AG04449 (cell line): ENCODE results near the gene TEX48.

Source experiments
- CTCF ChIA-PET: fragments of 350-600 bp; formaldehyde crosslinking; extraction: SDS; loops from one replicate; lab custom pipeline; 2021; ENCODE audit warnings: antibody characterized with exemption; lab: Yijun Ruan, JAX
- POLR2A ChIA-PET: fragments of 400-600, 350-600 bp; formaldehyde crosslinking; extraction: SDS; loops from one replicate; lab custom pipeline; 2020; ENCODE audit warnings: antibody characterized with exemption, inconsistent platforms; lab: Yijun Ruan, JAX
- DNase-seq: peaks from one replicate; pipeline ENCODE4 v3.0.0-alpha.2; 2010; ENCODE audit warnings: low read depth, low spot score
- H3K4me3 ChIP-seq: 2 replicates; pipeline ENCODE4 v1.5.1; 2011; ENCODE audit warnings: low read depth, mild to moderate bottlenecking, control low read depth, low read length
- TF ChIP-seq, protein P1 (sequence below): IDR thresholded peaks from one replicate; pipeline ENCODE4 v1.5.1; 2011; ENCODE audit warnings: mild to moderate bottlenecking, moderate library complexity, low read length, control low read depth, inconsistent platforms; ENCODE audit not compliant: insufficient read depth; ENCODE audit errors: missing control alignments

Gene TEX48

DNA sequence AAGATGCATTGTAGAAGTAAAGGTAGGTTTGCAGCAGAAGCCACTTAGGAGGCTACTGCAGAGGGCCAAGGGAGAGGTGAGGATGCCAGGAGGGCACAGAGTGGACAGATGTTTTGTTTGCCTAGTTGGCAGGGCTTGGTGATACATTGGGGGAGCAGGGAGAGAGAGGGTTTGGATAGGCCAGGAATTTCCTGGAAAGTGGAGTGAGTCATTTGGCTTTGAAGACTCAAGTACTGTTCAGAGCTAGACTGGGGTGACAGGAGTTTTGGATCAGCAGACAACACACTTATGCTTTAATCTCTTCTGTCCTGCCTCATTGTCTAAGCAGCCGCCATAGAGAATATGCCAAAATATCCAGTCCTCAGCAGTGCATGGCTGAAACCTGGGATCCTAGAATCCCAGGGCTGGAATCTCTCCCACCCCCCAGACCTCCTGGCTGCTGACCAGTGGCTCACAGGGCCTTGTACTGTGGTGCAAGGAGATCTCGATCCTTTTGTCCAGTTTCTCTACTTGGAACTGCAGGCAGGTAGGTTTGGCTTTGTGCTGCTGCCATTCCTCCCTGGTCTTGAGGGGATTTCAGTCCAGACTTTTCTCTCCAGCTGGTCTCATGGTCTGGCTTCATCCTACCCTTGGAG is 59.9 kb downstream of the TEX48 start:
- DNase-seq, result no peak
- ChIA-PET POLR2A (interaction anchor here (1.1 kb wide), 1 partner anchor 11 kb away, joined by 5 read pairs; the partner anchor contains the start of gene TMEM268), CTCF (interaction anchor here (1.0 to 2.3 kb wide), 4 partner anchors 17 to 217 kb away, joined by 3 to 11 read pairs (median 6); no protein-coding TSS in a partner anchor)
- H3K4me3 ChIP-seq, result no peak overlapping the region
- TF ChIP-seq, protein P1, sequence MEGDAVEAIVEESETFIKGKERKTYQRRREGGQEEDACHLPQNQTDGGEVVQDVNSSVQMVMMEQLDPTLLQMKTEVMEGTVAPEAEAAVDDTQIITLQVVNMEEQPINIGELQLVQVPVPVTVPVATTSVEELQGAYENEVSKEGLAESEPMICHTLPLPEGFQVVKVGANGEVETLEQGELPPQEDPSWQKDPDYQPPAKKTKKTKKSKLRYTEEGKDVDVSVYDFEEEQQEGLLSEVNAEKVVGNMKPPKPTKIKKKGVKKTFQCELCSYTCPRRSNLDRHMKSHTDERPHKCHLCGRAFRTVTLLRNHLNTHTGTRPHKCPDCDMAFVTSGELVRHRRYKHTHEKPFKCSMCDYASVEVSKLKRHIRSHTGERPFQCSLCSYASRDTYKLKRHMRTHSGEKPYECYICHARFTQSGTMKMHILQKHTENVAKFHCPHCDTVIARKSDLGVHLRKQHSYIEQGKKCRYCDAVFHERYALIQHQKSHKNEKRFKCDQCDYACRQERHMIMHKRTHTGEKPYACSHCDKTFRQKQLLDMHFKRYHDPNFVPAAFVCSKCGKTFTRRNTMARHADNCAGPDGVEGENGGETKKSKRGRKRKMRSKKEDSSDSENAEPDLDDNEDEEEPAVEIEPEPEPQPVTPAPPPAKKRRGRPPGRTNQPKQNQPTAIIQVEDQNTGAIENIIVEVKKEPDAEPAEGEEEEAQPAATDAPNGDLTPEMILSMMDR, result no peak

DNA sequence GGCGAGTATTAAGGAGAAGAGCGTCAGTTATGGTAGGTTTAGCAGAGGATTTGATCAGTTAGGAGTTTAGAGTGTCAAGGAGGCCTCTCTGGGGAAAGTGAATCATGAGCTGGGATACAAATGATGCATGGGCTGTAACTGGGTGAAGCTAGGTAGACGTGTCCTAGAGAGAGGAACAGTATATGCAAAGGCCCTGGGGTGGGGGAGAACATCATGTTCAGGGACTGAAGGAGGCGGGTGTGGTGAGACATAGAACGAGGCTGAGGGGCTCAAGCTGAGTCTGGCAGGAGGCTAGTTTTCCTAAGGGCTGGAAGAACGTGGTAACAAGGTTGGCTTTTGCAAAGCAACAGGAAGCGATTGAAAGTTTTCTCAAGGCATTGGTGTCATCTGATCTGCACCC is 60.4 kb downstream of the TEX48 start:
- no peak for DNase-seq
- ChIA-PET POLR2A (interaction anchor here (1.1 kb wide), 1 partner anchor 11 kb away, joined by 5 read pairs; the partner anchor contains the start of gene TMEM268), CTCF (interaction anchor here (1.0 to 1.6 kb wide), 5 partner anchors 9 to 216 kb away, joined by 3 to 11 read pairs (median 5); no protein-coding TSS in a partner anchor)
- TF ChIP-seq, protein P1, result no peak
- no peak overlapping the region for H3K4me3 ChIP-seq

DNA sequence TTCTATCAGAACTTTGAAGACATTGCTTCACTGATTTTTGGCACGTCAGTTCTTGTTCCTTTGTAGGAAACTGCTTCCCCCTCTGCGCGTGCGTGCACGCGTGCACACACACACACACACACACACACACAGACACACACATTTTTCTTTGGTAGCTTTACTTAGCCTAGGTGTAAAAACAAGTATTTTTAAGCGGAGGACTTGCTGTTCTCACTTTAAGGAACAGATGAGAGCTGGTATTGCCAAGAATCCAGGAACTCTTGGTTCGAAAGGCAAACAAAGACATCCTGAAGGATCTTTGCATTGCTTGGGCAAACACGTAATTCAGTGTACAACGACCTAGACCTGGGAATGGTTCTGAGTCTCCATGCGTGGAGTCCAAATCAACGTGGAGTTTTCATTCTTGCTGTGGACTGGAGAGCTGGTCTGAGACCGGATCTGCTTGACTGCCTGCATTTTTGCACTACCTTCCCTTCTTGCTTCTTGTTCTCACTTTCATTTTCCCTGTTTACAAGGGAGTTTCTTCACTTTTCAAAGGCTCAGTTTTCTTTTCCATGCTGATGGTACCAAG is 62.7 kb downstream of the TEX48 start:
- DNase-seq, result no peak
- ChIA-PET POLR2A (no interaction called here), CTCF (interaction anchor here (1.2 to 2.7 kb wide), 3 partner anchors 34 to 214 kb away, joined by 3 to 10 read pairs (median 8); no protein-coding TSS in a partner anchor)
- H3K4me3 ChIP-seq, result no peak overlapping the region
- TF ChIP-seq, protein P1, result no peak

DNA sequence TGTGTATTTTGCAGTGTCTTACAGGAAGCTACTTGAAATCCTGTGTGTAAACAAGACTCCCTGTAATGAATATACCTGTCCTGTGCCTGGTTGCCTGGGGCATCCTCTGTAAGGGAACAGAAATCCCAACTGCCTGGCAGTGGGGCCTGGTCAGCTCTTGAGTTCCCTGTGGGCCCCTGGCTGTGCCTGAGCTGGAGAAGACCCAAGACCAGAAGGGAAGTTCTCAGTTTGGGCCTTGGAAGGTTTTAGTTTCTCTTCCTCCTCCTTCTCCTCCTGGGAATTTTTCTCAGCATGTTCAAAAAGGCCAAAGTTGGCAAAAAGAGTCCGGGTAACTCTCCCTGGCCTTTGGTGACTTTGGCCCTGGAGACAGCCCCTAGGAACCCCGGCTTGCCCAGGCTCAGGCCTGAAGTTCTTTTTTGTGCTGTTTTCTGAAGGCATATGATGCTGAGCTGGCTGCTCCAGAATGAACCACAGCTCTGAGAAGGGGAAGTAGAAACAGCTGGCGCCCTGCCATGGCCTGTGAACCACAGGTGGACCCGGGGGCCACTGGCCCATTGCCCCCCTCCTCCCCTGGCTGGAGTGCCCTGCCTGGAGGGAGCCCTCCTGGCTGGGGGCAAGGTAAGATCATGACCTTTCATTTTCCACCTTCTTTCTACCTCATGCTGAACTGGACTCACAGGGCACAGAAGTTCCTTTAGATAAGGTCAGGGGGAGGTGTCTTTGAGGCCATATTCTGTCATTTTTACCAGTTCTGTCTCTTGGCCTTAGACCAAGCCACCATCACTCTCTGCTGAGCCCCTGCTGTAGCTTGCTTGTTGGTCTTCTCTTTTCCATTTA is 65.1 kb downstream of the TEX48 start:
- DNase-seq, result no peak
- ChIA-PET CTCF (interaction anchor here (1.4 to 2.7 kb wide), 2 partner anchors 37 kb away, joined by 3 to 10 read pairs; no protein-coding TSS in a partner anchor), POLR2A (no interaction called here)
- TF ChIP-seq, protein P1, result no peak
- no peak overlapping the region for H3K4me3 ChIP-seq
